Measurements from ENCODE around the gene EXT2.

DNA sequence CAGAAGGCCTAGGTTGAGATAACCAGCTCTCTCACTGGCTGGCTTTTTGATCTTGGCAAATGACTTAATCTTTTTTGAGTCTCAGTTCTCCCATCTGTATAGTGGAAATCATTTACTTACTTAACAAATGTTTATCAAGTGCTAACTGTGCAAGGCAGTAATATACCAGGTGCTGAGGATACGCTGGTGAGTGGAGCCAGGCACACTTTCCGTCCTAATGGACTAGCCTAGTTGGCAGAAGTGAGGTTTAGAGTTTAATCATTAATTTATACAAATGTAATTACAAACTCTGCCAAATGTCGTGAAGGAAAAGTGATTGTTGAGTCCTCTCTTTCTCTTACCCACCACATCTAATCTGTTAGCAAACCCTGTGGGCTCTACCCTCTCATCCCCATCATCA, 33.3 kb downstream of the EXT2 start:
- TF ChIP-seq CTCF (IDR thresholded peaks at IDR 0.05), result no peak
- TF ChIP-seq POLR2AphosphoS5 (IDR thresholded peaks at IDR 0.05), result no peak
- TF ChIP-seq POLR2A (IDR thresholded peaks at IDR 0.05; ENCODE audit: low read depth), result no peak
